Central memory CD8-positive, alpha-beta T cell (primary cell): Measurements from ENCODE around the gene CCR1.
A peak's percentile ranks its signal among the peaks of the same experiment; 100 is the strongest.

Experiments used
- ATAC-seq: fragments of 150-1000 bp; cut with Tn5 transposase; replicated peaks from 2 replicates; pipeline ENCODE4 v1.10.0; 2022; ENCODE audit warnings: mild to moderate bottlenecking, moderate FRiP score, moderate number of reproducible peaks; ENCODE audit not compliant: poor library complexity, severe bottlenecking; ENCODE audit errors: extremely low read depth
- DNase-seq, 2 donors: peaks; one replicate each; pipeline ENCODE4 v3.0.0; 2021; ENCODE audit warnings: low spot score in 2 of 2
- H3K27ac Mint-ChIP-seq: one replicate; pipeline ENCODE4 v1.8.0; 2022; ENCODE audit warnings: low read depth, mild to moderate bottlenecking, moderate library complexity, mixed read lengths
- H3K27me3 Mint-ChIP-seq: one replicate; pipeline ENCODE4 v1.8.0; 2022; ENCODE audit warnings: mixed read lengths
- H3K36me3 Mint-ChIP-seq: one replicate; pipeline ENCODE4 v1.8.0; 2022; ENCODE audit warnings: mild to moderate bottlenecking, moderate library complexity, mixed read lengths; ENCODE audit not compliant: insufficient read depth
- H3K4me1 Mint-ChIP-seq: one replicate; pipeline ENCODE4 v1.8.0; 2022; ENCODE audit warnings: mixed read lengths
- H3K4me3 Mint-ChIP-seq: one replicate; pipeline ENCODE4 v1.8.0; 2022; ENCODE audit warnings: mild to moderate bottlenecking, moderate library complexity, mixed read lengths
- H3K9me3 Mint-ChIP-seq: one replicate; pipeline ENCODE4 v1.8.0; 2022; ENCODE audit warnings: mixed read lengths

The CCR1 gene

GRCh38 chr3:46208167-46208704 is at the start of gene CCR1:
CCR1 (minus strand) TSS chr3:46208313; CDS start chr3:46204313, 4,000 bp downstream.
- H3K4me3 Mint-ChIP-seq, result peak within 1 kb of the TSS; percentile 76
- H3K27me3 Mint-ChIP-seq, result no peaks in the 10 kb centered on the region
- peaks cover 6% of the 10 kb centered on the region for H3K36me3 Mint-ChIP-seq
- peaks cover 47% of the 10 kb centered on the region for H3K4me1 Mint-ChIP-seq
- DNase-seq, result peak in 1 of 2 donors; percentile 35
- peak; percentile 57 for ATAC-seq
- H3K27ac Mint-ChIP-seq, result peak within 1 kb of the TSS; percentile 80
- H3K9me3 Mint-ChIP-seq, result no peaks in the 10 kb centered on the region

DNA sequence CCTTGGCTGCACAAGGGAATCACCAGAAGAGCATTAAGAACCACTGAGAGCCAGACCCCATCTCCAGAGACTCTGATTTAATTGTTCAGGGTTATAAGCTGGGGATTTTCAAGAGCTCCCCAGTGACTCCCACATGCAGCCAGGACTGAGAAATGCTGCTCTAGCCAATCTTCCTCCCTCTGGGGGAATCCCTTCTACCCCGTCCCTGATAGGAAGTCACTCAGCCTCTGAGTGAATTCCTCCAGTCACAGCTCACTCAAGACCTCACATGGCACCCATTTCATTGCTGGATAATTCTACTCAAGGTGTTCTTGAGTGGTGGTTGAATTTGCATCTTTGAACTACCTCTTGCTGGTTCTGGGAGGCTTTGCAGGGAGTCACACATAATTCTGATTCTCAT is 44.9 kb upstream of the CCR1 start:
- H3K9me3 Mint-ChIP-seq, result no peaks in the 10 kb centered on the region
- H3K27ac Mint-ChIP-seq, result no peak overlapping the region
- no peak overlapping the region for H3K4me3 Mint-ChIP-seq
- ATAC-seq (no peak), DNase-seq (no peak)
- H3K4me1 Mint-ChIP-seq, result peaks cover 5% of the 10 kb centered on the region
- H3K27me3 Mint-ChIP-seq, result no peaks in the 10 kb centered on the region
- no peaks in the 10 kb centered on the region for H3K36me3 Mint-ChIP-seq

GRCh38 chr3:46245146-46245545 is 37.0 kb upstream of the CCR1 start:
- no peak overlapping the region for H3K4me3 Mint-ChIP-seq
- DNase-seq, result no peak
- H3K4me1 Mint-ChIP-seq, result peaks cover 6% of the 10 kb centered on the region
- H3K9me3 Mint-ChIP-seq, result no peaks in the 10 kb centered on the region
- H3K36me3 Mint-ChIP-seq, result no peaks in the 10 kb centered on the region
- no peak for ATAC-seq
- no peak overlapping the region for H3K27ac Mint-ChIP-seq
- H3K27me3 Mint-ChIP-seq, result no peaks in the 10 kb centered on the region

GRCh38 chr3:46243560-46243959 is 35.4 kb upstream of the CCR1 start:
- Mint-ChIP-seq H3K27ac (peak overlapping the region; percentile 53), H3K4me3 (no peak overlapping the region), H3K9me3 (no peaks in the 10 kb centered on the region), H3K36me3 (no peaks in the 10 kb centered on the region), H3K4me1 (peaks cover 6% of the 10 kb centered on the region), H3K27me3 (no peaks in the 10 kb centered on the region)
- no peak for ATAC-seq
- no peak for DNase-seq

- Mint-ChIP-seq H3K27me3 (no peaks in the 10 kb centered on the region), H3K36me3 (no peaks in the 10 kb centered on the region), H3K9me3 (no peaks in the 10 kb centered on the region), H3K4me3 (no peak within 1 kb of the TSS), H3K27ac (peak within 1 kb of the TSS; percentile 53), H3K4me1 (peaks cover 11% of the 10 kb centered on the region)
- DNase-seq (no peak), ATAC-seq (peak; percentile 14)
These were observed 34.0 kb upstream of the CCR1 start, which contains the start of gene CCR3 for GRCh38 chr3:46242120-46242519. CCR3 (plus strand) TSS chr3:46242460; CDS start chr3:46265159, 22,699 bp downstream.

DNA sequence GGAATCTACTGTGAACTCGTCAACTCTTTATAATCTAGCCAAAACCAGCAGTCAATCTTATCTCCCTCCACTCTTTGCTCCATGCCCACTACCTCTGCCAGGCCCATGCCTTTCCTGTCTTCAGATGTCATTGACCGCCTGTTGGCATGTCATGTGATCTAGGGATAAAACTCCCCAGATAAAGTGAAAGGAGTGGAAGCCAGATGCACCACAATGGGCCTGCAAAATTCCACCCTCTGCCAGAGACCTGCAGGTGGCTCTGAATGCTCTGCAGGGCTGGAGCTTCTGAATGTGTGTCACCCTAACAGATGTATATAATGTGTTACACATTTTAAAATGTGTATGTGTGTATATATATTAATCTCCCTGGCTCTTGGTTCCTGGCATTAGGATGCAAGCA is 31.8 kb upstream of the CCR1 start:
- Mint-ChIP-seq H3K9me3 (no peaks in the 10 kb centered on the region), H3K27me3 (no peaks in the 10 kb centered on the region), H3K36me3 (no peaks in the 10 kb centered on the region), H3K27ac (no peak overlapping the region), H3K4me3 (no peak overlapping the region), H3K4me1 (peaks cover 25% of the 10 kb centered on the region)
- no peak for ATAC-seq
- no peak for DNase-seq

DNA sequence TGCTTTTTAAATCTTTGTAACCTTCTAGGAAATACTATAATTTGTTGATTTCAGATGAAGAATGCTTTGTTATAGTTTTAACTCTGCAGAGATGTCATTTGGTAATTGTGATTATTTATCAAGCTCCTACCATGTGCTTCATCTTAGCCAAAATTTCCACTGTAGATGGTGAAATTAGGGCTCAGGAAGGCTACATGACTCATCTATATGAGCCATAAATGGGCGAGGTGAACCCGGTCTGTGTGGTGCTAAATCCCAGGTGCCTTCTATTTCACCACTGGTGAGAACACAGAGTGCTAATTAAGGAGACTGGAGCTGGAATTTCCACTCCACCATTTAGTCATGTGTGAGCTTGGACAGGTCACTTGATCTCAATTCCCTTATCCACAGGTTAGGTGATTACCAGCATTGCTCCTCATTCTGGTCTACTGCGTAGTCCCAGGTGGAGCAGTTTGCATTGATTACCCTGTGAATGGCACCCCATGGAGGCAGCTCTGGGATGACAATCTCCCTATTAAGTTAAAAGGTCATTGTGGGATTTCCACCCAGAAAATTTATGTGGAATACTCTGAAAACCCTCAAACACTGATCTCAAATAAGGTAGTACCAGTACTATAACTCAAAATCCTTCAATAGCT is 31.3 kb upstream of the CCR1 start:
- no peak for DNase-seq
- peaks cover 25% of the 10 kb centered on the region for H3K4me1 Mint-ChIP-seq
- no peak overlapping the region for H3K27ac Mint-ChIP-seq
- ATAC-seq, result no peak
- H3K9me3 Mint-ChIP-seq, result no peaks in the 10 kb centered on the region
- H3K4me3 Mint-ChIP-seq, result no peak overlapping the region
- no peaks in the 10 kb centered on the region for H3K36me3 Mint-ChIP-seq
- H3K27me3 Mint-ChIP-seq, result no peaks in the 10 kb centered on the region

GRCh38 chr3:46238386-46238785 is 30.3 kb upstream of the CCR1 start:
- Mint-ChIP-seq H3K9me3 (no peaks in the 10 kb centered on the region), H3K36me3 (no peaks in the 10 kb centered on the region), H3K4me1 (peaks cover 25% of the 10 kb centered on the region), H3K27me3 (no peaks in the 10 kb centered on the region), H3K27ac (no peak overlapping the region), H3K4me3 (no peak overlapping the region)
- ATAC-seq (no peak), DNase-seq (no peak)

DNA sequence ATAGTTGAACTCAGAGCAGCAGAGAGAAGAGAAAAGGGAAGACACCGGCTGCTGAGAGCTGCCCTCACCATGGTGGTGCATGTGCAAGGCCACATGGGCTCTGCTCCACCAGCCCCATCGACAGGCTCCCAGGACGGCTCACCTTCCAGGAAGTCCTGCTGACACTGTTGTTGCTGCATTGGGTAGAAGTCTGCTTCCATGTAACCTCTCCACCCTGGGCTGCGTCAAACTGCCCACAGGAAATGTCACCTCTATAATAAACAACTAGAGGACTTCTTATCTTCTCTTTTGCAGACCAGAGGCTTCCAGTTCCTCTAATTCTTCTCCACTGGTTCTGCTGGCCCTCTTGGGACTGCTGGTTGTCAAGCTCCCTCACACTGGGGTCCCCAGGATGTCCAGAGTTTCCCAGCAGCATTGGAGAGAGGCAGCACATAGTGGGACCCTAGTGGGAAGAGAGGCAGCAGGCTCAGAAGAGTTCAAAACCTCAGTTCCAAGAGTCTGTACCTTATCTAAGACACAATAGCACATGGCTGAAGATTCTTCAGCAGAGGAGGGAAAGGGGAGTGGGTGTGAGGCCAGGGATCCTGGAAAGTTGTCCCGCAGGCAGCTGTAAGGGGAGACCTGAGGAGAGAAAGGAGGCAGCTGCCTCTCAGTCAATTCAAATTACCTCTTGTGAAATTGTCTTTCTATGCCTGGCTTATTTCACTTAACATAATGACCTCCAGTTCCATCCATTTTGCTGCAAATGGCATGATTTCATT is 28.4 kb upstream of the CCR1 start:
- Mint-ChIP-seq H3K4me3 (no peak overlapping the region), H3K9me3 (no peaks in the 10 kb centered on the region), H3K4me1 (peaks cover 19% of the 10 kb centered on the region), H3K27ac (no peak overlapping the region), H3K27me3 (no peaks in the 10 kb centered on the region), H3K36me3 (no peaks in the 10 kb centered on the region)
- DNase-seq (no peak), ATAC-seq (peak; percentile 62)

DNA sequence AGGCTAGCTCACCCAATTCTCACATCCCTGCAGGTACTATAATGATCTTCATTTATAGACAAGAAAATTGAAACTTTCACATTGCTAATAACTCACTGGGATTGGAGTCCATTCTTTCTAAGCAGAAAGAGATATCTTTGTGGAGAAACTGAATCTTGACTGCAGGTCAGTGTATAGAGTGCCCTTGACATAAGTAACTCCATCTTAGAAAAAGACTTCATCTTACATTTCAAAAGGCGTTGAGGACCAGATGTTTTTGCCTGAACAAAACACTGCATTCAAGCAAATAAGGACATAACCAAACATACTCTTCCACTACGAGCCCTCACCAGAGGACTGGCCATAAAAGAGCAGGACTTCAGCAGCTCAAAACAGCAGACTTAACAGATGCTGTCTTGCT is 27.3 kb upstream of the CCR1 start:
- no peak for ATAC-seq
- Mint-ChIP-seq H3K27ac (no peak overlapping the region), H3K9me3 (no peaks in the 10 kb centered on the region), H3K36me3 (no peaks in the 10 kb centered on the region), H3K27me3 (no peaks in the 10 kb centered on the region), H3K4me3 (no peak overlapping the region), H3K4me1 (peaks cover 19% of the 10 kb centered on the region)
- DNase-seq, result no peak

GRCh38 chr3:46233194-46233593 is 25.1 kb upstream of the CCR1 start:
- DNase-seq (no peak), ATAC-seq (no peak)
- H3K9me3 Mint-ChIP-seq, result no peaks in the 10 kb centered on the region
- H3K27ac Mint-ChIP-seq, result no peak overlapping the region
- H3K4me1 Mint-ChIP-seq, result peaks cover 28% of the 10 kb centered on the region
- H3K27me3 Mint-ChIP-seq, result no peaks in the 10 kb centered on the region
- H3K36me3 Mint-ChIP-seq, result peaks cover 3% of the 10 kb centered on the region
- H3K4me3 Mint-ChIP-seq, result no peak overlapping the region

- H3K27ac Mint-ChIP-seq, result no peak overlapping the region
- H3K4me1 Mint-ChIP-seq, result peaks cover 21% of the 10 kb centered on the region
- H3K36me3 Mint-ChIP-seq, result peaks cover 3% of the 10 kb centered on the region
- H3K27me3 Mint-ChIP-seq, result no peaks in the 10 kb centered on the region
- no peak for ATAC-seq
- no peak for DNase-seq
- no peaks in the 10 kb centered on the region for H3K9me3 Mint-ChIP-seq
- no peak overlapping the region for H3K4me3 Mint-ChIP-seq
These were observed 23.2 kb upstream of the CCR1 start for GRCh38 chr3:46231323-46231722.
